Liver (tissue), 9 donors: Measurements from ENCODE around the gene CADPS. TPM values are rescaled to one million over a fixed set of nuclear protein-coding genes. Genes with fewer than 3 reads are reported as not detected.

Experiments used
- DNase-seq: peaks from one replicate; pipeline ENCODE4 v3.0.0-alpha.2; 2017; ENCODE audit warnings: low spot score
- H3K27ac ChIP-seq, 2 donors: one replicate each; pipeline ENCODE4 v1.7.0; 2013; ENCODE audit warnings: inconsistent platforms in 2 of 2, low read length in 2 of 2, control low read depth in 1 of 2, low read depth in 1 of 2, mild to moderate bottlenecking in 1 of 2
- H3K27me3 ChIP-seq, 4 donors: one replicate each; pipeline versions ENCODE4 v1.6.1 to v1.7.0; 2013; ENCODE audit warnings: low read length in 3 of 4, inconsistent platforms in 1 of 4, mild to moderate bottlenecking in 1 of 4, moderate library complexity in 1 of 4; ENCODE audit not compliant: control insufficient read depth in 4 of 4, insufficient read depth in 4 of 4
- H3K36me3 ChIP-seq, 4 donors: one replicate each; pipeline versions ENCODE4 v1.6.1 to v1.7.0; 2013; ENCODE audit warnings: low read length in 3 of 4, mild to moderate bottlenecking in 3 of 4, low read depth in 1 of 4, moderate library complexity in 1 of 4; ENCODE audit not compliant: control insufficient read depth in 4 of 4, insufficient read depth in 3 of 4
- H3K4me1 ChIP-seq, 4 donors: one replicate each; pipeline versions ENCODE4 v1.6.1 to v1.7.0; 2013; ENCODE audit warnings: low read length in 3 of 4, mild to moderate bottlenecking in 3 of 4, moderate library complexity in 1 of 4; ENCODE audit not compliant: control insufficient read depth in 4 of 4, insufficient read depth in 4 of 4
- H3K4me3 ChIP-seq, 3 donors: one replicate each; pipeline versions ENCODE4 v1.6.1 to v1.7.0; 2013; ENCODE audit warnings: low read length in 3 of 3, control low read depth in 1 of 3, low read depth in 1 of 3, mild to moderate bottlenecking in 1 of 3
- H3K9ac ChIP-seq, 2 donors: one replicate each; pipeline ENCODE4 v1.7.0; 2013; ENCODE audit warnings: low read length in 2 of 2, mild to moderate bottlenecking in 2 of 2, moderate library complexity in 2 of 2, control low read depth in 1 of 2, low read depth in 1 of 2
- H3K9me3 ChIP-seq, 4 donors: one replicate each; pipeline versions ENCODE4 v1.6.1 to v1.7.0; 2013; ENCODE audit warnings: low read length in 3 of 4; ENCODE audit not compliant: control insufficient read depth in 4 of 4
- EGR1 ChIP-seq, 2 donors: IDR thresholded peaks; 2 replicates each; pipeline ENCODE4 v1.6.1; 2016 to 2018; ENCODE audit warnings: antibody characterized with exemption in 2 of 2, low read depth in 2 of 2
- FOXA1 ChIP-seq: IDR thresholded peaks from 2 replicates; pipeline ENCODE4 v1.6.1; 2016; ENCODE audit warnings: antibody characterized with exemption
- FOXA2 ChIP-seq: IDR thresholded peaks from 2 replicates; pipeline ENCODE4 v1.6.1; 2016; ENCODE audit warnings: antibody characterized with exemption
- GABPA ChIP-seq, 2 donors: IDR thresholded peaks in 1 of 2; conservative IDR thresholded peaks in 1 of 2; 2 replicates each; pipeline ENCODE4 v1.6.1; 2016; ENCODE audit warnings: antibody characterized with exemption in 2 of 2, mild to moderate bottlenecking in 1 of 2, moderate library complexity in 1 of 2
- HNF4A ChIP-seq, 2 donors: conservative IDR thresholded peaks; 2 replicates each; pipeline ENCODE4 v1.6.1; 2016; ENCODE audit warnings: antibody characterized with exemption in 2 of 2, mild to moderate bottlenecking in 2 of 2
- HNF4G ChIP-seq: IDR thresholded peaks from 2 replicates; pipeline ENCODE4 v1.6.1; 2016; ENCODE audit warnings: antibody characterized with exemption
- JUND ChIP-seq, 2 donors: IDR thresholded peaks; 2 replicates each; pipeline ENCODE4 v1.6.1; 2016; ENCODE audit warnings: antibody characterized with exemption in 2 of 2
- NR2F2 ChIP-seq: IDR thresholded peaks from 2 replicates; pipeline ENCODE4 v1.6.1; 2016; ENCODE audit warnings: antibody characterized with exemption
- RAD21 ChIP-seq, 2 donors: IDR thresholded peaks; 2 replicates each; pipeline ENCODE4 v1.6.1; 2016; ENCODE audit warnings: antibody characterized with exemption in 2 of 2, mild to moderate bottlenecking in 2 of 2
- RXRA ChIP-seq, 2 donors: IDR thresholded peaks; 2 replicates each; pipeline ENCODE4 v1.6.1; 2017 to 2018; ENCODE audit warnings: antibody characterized with exemption in 2 of 2, mild to moderate bottlenecking in 1 of 2
- SP1 ChIP-seq: IDR thresholded peaks from 2 replicates; pipeline ENCODE4 v1.6.1; 2018; ENCODE audit warnings: antibody characterized with exemption, mild to moderate bottlenecking
- TAF1 ChIP-seq: conservative IDR thresholded peaks from 2 replicates; pipeline ENCODE4 v1.6.1; 2016; ENCODE audit warnings: antibody characterized with exemption, mild to moderate bottlenecking
- YY1 ChIP-seq: IDR thresholded peaks from 2 replicates; pipeline ENCODE4 v1.6.1; 2016; ENCODE audit warnings: antibody characterized with exemption, mild to moderate bottlenecking
- WGBS: extraction: QIAGEN DNeasy Blood & Tissue Kit; methylation state at CpG from one replicate; pipeline ENCODE4 v1.1.7; 2013; 5-methylcytosine and 5-hydroxymethylcytosine counted together
- polyA plus RNA-seq, 2 donors: library from polyadenylated mRNA; stranded (reverse) in 1 of 2; unstranded in 1 of 2; fragments of 200-250 nt in 1 of 2; fragments of >200 nt in 1 of 2; fragmentation: Nextera tagmentation in 1 of 2; extraction: Ambion mirVana in 1 of 2; gene quantifications; one replicate each; pipeline versions ENCODE4 v1.2.1 to v1.2.3, GENCODE V29; 2013 to 2015
- total RNA-seq, 2 donors: library from RNA; depleted of rRNA; stranded (reverse); fragments of >200 nt; gene quantifications; one replicate each; pipeline ENCODE4 v1.2.3, GENCODE V29; 2014
- TF ChIP-seq, protein P1 (sequence below): IDR thresholded peaks from 2 replicates; pipeline ENCODE4 v1.6.1; 2016; ENCODE audit warnings: antibody characterized with exemption
- TF ChIP-seq, protein P2 (sequence below): IDR thresholded peaks from 2 replicates; pipeline ENCODE4 v1.6.1; 2016; ENCODE audit warnings: antibody characterized with exemption
- TF ChIP-seq, protein P3 (sequence below): IDR thresholded peaks from 2 replicates; pipeline ENCODE4 v1.6.1; 2016; ENCODE audit warnings: antibody characterized with exemption
- TF ChIP-seq, protein P4 (sequence below): fragments of 150-350 bp; IDR thresholded peaks from 2 replicates; pipeline ENCODE4 v1.5.1; 2017; ENCODE audit warnings: improper control_type of control experiment, low read depth, low read length; ENCODE audit not compliant: missing input control
- TF ChIP-seq, protein P5 (sequence below): IDR thresholded peaks from 2 replicates; pipeline ENCODE4 v1.6.1; 2016; ENCODE audit warnings: antibody characterized with exemption, mild to moderate bottlenecking
- donor health status: healthy.
- donor health status: healthy.
- donor health status: healthy.
- donor health status: healthy.
- donor health status: healthy.

CADPS gene
- total and polyA plus RNA-seq, 4 donors: 0.05 to 0.37 (median 0.17) TPM; not detected in 1

DNA sequence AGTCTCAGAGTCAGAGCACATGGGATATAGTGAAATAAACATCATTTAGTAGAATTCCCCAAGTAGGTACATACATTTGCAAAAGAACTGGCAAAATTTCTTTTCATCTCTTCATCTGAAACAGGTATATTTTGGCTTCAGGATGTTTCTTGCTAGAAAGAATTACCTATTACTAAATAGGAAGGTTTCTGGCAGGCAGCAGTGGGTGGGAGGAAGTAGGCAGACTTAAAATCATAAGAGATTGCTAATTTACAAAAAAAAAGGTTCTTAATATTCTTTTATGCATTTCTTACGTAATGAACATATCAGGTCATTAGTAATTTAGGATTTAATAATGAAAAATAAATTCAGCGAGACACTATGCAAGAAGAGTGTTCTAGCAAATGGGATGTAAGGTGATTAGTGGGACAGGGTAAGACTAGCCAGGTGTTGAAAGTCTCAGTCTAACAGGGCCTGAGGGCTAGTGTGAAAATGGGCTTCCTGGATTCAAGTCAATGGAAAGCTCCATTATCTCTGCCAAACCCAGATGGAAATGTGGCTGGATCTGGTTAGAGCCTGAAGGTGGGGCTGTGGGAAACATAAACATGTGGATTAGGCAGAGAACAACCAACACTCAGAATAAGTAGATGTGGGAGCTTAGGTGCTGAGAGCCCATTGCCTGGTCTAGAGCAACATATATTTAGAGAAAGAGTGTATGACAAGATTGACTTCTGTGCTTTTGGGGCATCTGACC is 374.5 kb downstream of the CADPS start:
- TF ChIP-seq, protein P1, sequence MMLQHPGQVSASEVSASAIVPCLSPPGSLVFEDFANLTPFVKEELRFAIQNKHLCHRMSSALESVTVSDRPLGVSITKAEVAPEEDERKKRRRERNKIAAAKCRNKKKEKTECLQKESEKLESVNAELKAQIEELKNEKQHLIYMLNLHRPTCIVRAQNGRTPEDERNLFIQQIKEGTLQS: no peak
- TF ChIP-seq FOXA1 (no peak), HNF4A (conservative IDR thresholded peaks at IDR 0.05) (no peak), HNF4G (no peak), EGR1 (IDR thresholded peaks at IDR 0.05; ENCODE audit: low read depth in 2 of 2) (no peak), SP1 (no peak), RAD21 (IDR thresholded peaks at IDR 0.05) (no peak), JUND (IDR thresholded peaks at IDR 0.05) (no peak), NR2F2 (no peak), YY1 (no peak), FOXA2 (no peak), RXRA (IDR thresholded peaks at IDR 0.05) (no peak), TAF1 (no peak), GABPA (IDR thresholded peaks at IDR 0.05 in 1 of 2, conservative IDR thresholded peaks at IDR 0.05 in 1 of 2) (no peak)
- TF ChIP-seq, protein P2, sequence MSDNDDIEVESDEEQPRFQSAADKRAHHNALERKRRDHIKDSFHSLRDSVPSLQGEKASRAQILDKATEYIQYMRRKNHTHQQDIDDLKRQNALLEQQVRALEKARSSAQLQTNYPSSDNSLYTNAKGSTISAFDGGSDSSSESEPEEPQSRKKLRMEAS: no peak
- TF ChIP-seq, protein P3, sequence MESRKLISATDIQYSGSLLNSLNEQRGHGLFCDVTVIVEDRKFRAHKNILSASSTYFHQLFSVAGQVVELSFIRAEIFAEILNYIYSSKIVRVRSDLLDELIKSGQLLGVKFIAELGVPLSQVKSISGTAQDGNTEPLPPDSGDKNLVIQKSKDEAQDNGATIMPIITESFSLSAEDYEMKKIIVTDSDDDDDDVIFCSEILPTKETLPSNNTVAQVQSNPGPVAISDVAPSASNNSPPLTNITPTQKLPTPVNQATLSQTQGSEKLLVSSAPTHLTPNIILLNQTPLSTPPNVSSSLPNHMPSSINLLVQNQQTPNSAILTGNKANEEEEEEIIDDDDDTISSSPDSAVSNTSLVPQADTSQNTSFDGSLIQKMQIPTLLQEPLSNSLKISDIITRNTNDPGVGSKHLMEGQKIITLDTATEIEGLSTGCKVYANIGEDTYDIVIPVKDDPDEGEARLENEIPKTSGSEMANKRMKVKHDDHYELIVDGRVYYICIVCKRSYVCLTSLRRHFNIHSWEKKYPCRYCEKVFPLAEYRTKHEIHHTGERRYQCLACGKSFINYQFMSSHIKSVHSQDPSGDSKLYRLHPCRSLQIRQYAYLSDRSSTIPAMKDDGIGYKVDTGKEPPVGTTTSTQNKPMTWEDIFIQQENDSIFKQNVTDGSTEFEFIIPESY: no peak
- TF ChIP-seq, protein P4, sequence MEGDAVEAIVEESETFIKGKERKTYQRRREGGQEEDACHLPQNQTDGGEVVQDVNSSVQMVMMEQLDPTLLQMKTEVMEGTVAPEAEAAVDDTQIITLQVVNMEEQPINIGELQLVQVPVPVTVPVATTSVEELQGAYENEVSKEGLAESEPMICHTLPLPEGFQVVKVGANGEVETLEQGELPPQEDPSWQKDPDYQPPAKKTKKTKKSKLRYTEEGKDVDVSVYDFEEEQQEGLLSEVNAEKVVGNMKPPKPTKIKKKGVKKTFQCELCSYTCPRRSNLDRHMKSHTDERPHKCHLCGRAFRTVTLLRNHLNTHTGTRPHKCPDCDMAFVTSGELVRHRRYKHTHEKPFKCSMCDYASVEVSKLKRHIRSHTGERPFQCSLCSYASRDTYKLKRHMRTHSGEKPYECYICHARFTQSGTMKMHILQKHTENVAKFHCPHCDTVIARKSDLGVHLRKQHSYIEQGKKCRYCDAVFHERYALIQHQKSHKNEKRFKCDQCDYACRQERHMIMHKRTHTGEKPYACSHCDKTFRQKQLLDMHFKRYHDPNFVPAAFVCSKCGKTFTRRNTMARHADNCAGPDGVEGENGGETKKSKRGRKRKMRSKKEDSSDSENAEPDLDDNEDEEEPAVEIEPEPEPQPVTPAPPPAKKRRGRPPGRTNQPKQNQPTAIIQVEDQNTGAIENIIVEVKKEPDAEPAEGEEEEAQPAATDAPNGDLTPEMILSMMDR: no peak
- TF ChIP-seq, protein P5, sequence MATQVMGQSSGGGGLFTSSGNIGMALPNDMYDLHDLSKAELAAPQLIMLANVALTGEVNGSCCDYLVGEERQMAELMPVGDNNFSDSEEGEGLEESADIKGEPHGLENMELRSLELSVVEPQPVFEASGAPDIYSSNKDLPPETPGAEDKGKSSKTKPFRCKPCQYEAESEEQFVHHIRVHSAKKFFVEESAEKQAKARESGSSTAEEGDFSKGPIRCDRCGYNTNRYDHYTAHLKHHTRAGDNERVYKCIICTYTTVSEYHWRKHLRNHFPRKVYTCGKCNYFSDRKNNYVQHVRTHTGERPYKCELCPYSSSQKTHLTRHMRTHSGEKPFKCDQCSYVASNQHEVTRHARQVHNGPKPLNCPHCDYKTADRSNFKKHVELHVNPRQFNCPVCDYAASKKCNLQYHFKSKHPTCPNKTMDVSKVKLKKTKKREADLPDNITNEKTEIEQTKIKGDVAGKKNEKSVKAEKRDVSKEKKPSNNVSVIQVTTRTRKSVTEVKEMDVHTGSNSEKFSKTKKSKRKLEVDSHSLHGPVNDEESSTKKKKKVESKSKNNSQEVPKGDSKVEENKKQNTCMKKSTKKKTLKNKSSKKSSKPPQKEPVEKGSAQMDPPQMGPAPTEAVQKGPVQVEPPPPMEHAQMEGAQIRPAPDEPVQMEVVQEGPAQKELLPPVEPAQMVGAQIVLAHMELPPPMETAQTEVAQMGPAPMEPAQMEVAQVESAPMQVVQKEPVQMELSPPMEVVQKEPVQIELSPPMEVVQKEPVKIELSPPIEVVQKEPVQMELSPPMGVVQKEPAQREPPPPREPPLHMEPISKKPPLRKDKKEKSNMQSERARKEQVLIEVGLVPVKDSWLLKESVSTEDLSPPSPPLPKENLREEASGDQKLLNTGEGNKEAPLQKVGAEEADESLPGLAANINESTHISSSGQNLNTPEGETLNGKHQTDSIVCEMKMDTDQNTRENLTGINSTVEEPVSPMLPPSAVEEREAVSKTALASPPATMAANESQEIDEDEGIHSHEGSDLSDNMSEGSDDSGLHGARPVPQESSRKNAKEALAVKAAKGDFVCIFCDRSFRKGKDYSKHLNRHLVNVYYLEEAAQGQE: no peak
- no peak for DNase-seq
- Histone ChIP-seq H3K9me3 (no peaks in the 10 kb centered on the region), H3K9ac (no peak overlapping the region), H3K4me1 (no peaks in the 10 kb centered on the region), H3K27ac (no peak overlapping the region), H3K36me3 (no peaks in the 10 kb centered on the region), H3K27me3 (peaks cover 0 to 2% (median 0%) of the 10 kb centered on the region in 4 donors), H3K4me3 (no peak overlapping the region)
- 90% methylated on average over 2 of the region's 2 CpGs for WGBS
